ENCODE measurements around the gene HBE1. TPM values are rescaled to one million over a fixed set of nuclear protein-coding genes. Genes with fewer than 3 reads are reported as not detected.

The HBE1 gene
- polyA plus RNA-seq, 3 donors, result not detected

- no peak for TF ChIP-seq CTCF (IDR thresholded peaks at IDR 0.05)
- no peak overlapping the region for H3K27ac ChIP-seq (ENCODE audit: low read depth in 1 of 2, low read length in 2 of 2)
- H3K27me3 ChIP-seq (ENCODE audit: control insufficient read depth in 2 of 2, insufficient read depth in 2 of 2, low read length in 2 of 2), result no peaks in the 10 kb centered on the region
- H3K9me3 ChIP-seq (replicated peaks in 1 of 2; ENCODE audit: control insufficient read depth in 1 of 2, insufficient read depth in 1 of 2, low read length in 2 of 2), result no peaks in the 10 kb centered on the region
- H3K4me1 Mint-ChIP-seq, result peaks cover 4% of the 10 kb centered on the region
- H3K27me3 Mint-ChIP-seq (ENCODE audit: low read depth in 3 of 3), result peaks cover 0 to 1% (median 0%) of the 10 kb centered on the region in 3 donors
- H3K36me3 Mint-ChIP-seq, result no peaks in the 10 kb centered on the region
- no CpG with 5 or more reads among the region's 1 CpG for WGBS (ENCODE audit: insufficient coverage)
- no peaks in the 10 kb centered on the region for H3K79me2 ChIP-seq (ENCODE audit: insufficient read depth, low read length)
- no peak overlapping the region for H3K9ac ChIP-seq (ENCODE audit: insufficient read depth, low read length, poor library complexity, severe bottlenecking)
- H3K4me2 ChIP-seq (replicated peaks; ENCODE audit: extremely low read depth, low read length, poor library complexity, severe bottlenecking), result no peak overlapping the region
- DNase-seq, result no peak
- no peaks in the 10 kb centered on the region for H3K4me1 ChIP-seq (ENCODE audit: control insufficient read depth in 1 of 2, insufficient read depth in 2 of 2, low read length in 2 of 2)
- no peaks in the 10 kb centered on the region for H4K20me1 ChIP-seq (ENCODE audit: insufficient read depth, low read length)
- no peak overlapping the region for H2AFZ ChIP-seq (ENCODE audit: insufficient read depth, low read depth, low read length, poor library complexity, severe bottlenecking)
- no peak overlapping the region for H3K4me3 Mint-ChIP-seq
- no peaks in the 10 kb centered on the region for H3K36me3 ChIP-seq (replicated peaks in 1 of 2; ENCODE audit: control insufficient read depth in 1 of 2, insufficient read depth in 2 of 2, low read length in 2 of 2)
- H3K4me3 ChIP-seq (replicated peaks in 1 of 3; ENCODE audit: low read depth in 2 of 3, low read length in 3 of 3), result no peak overlapping the region
- intact Hi-C loops (cut with micrococcal nuclease), result no loop called here
- H3K27ac Mint-ChIP-seq, result no peak overlapping the region
- peaks cover 0 to 1% (median 0%) of the 10 kb centered on the region in 7 donors for H3K9me3 Mint-ChIP-seq
These were observed 40.4 kb downstream of the HBE1 start for GRCh38 chr11:5229356-5229755.

DNA sequence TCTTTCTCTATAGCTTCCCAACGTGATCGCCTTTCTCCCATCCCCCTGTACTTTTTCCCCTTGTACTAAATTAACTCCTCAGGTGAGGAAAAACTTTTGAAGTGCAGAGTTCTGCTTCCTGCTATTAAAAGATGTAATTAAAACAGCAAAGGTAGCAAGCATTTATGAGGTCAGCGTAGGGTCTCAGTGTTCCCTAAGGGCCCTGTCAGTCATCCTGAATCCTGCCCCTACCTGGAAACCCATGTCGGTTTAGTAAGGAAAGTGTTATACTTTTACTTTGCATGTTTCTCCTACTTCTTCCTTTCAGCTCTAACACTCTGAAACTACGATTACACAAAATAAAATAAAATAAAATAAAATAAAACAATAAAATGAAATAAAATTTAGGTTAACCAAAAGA lies 41.6 kb downstream of the HBE1 start:
- no peak for DNase-seq
- Histone ChIP-seq H3K9ac (ENCODE audit: insufficient read depth, low read length, poor library complexity, severe bottlenecking) (no peak overlapping the region), H2AFZ (ENCODE audit: insufficient read depth, low read depth, low read length, poor library complexity, severe bottlenecking) (no peak overlapping the region), H3K79me2 (ENCODE audit: insufficient read depth, low read length) (no peaks in the 10 kb centered on the region), H3K4me2 (replicated peaks; ENCODE audit: extremely low read depth, low read length, poor library complexity, severe bottlenecking) (no peak overlapping the region), H3K36me3 (replicated peaks in 1 of 2; ENCODE audit: control insufficient read depth in 1 of 2, insufficient read depth in 2 of 2, low read length in 2 of 2) (no peaks in the 10 kb centered on the region), H3K9me3 (replicated peaks in 1 of 2; ENCODE audit: control insufficient read depth in 1 of 2, insufficient read depth in 1 of 2, low read length in 2 of 2) (no peaks in the 10 kb centered on the region), H3K4me1 (ENCODE audit: control insufficient read depth in 1 of 2, insufficient read depth in 2 of 2, low read length in 2 of 2) (no peaks in the 10 kb centered on the region), H3K27ac (ENCODE audit: low read depth in 1 of 2, low read length in 2 of 2) (no peak overlapping the region), H3K27me3 (ENCODE audit: control insufficient read depth in 2 of 2, insufficient read depth in 2 of 2, low read length in 2 of 2) (no peaks in the 10 kb centered on the region), H4K20me1 (ENCODE audit: insufficient read depth, low read length) (no peaks in the 10 kb centered on the region), H3K4me3 (replicated peaks in 1 of 3; ENCODE audit: low read depth in 2 of 3, low read length in 3 of 3) (no peak overlapping the region)
- H3K4me1 Mint-ChIP-seq, result no peaks in the 10 kb centered on the region
- peaks cover 0 to 1% (median 0%) of the 10 kb centered on the region in 7 donors for H3K9me3 Mint-ChIP-seq
- H3K4me3 Mint-ChIP-seq, result no peak overlapping the region
- no peaks in the 10 kb centered on the region for H3K27me3 Mint-ChIP-seq (ENCODE audit: low read depth in 3 of 3)
- H3K36me3 Mint-ChIP-seq, result no peaks in the 10 kb centered on the region
- TF ChIP-seq CTCF (IDR thresholded peaks at IDR 0.05), result no peak
- no CpG with 5 or more reads among the region's 5 CpGs for WGBS (ENCODE audit: insufficient coverage)
- H3K27ac Mint-ChIP-seq, result no peak overlapping the region
- intact Hi-C loops (cut with micrococcal nuclease), result no loop called here
